NCI-H2081 treated with DMSO at 0.1 percent for 48 hours (cell line): ENCODE results near the gene GRID1.

Experiments
- DNase-seq: peaks from one replicate; lab custom pipeline; 2025; lab: John Stamatoyannopoulos, UW

The GRID1 gene

DNA sequence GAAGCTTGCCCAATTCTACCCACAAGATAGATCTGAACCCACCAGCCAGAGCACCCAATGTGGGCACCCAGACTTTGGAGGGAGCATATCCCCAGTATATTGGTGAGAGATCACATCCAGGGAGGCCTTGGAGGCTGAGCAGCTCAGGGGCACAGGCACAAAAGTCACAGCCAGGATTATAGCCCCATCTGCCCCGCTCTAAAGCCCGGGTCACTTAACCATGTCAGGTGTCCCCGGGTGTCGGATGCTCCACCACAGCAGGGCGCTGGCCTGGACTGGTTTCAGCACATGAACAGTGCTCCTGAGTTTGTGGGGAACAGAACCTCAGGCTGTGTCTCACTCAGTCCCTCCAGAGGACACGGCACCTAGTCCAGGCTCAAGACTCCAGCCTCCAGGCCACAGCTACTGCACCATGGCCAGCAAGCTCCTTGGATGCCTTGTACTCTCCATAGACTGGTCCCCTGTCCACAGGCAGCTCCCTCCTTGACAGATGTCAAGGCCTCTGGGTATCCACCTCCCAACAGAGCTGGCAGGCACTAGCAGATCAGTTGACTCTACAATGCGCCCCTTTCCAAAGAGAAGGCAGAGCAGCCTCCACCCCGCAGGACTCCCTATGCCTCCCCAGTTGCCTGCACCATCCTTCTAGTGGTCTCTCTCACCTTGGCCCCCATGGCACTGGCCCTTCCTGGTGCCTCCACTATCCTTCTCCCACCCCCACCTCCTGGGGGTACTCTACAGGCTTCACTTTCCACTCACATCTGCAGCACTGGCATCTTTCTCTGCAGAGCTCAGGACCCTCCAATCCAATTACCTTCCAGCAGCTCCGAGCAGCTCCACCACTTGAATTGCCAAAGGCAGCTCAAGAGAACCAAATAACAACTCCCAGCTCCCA lies 306.0 kb downstream of the GRID1 start:
- no peak for DNase-seq

GRCh38 chr10:86059892-86060291 lies 306.7 kb downstream of the GRID1 start:
- no peak for DNase-seq

GRCh38 chr10:86058964-86059363 lies 307.6 kb downstream of the GRID1 start:
- no peak for DNase-seq

DNA sequence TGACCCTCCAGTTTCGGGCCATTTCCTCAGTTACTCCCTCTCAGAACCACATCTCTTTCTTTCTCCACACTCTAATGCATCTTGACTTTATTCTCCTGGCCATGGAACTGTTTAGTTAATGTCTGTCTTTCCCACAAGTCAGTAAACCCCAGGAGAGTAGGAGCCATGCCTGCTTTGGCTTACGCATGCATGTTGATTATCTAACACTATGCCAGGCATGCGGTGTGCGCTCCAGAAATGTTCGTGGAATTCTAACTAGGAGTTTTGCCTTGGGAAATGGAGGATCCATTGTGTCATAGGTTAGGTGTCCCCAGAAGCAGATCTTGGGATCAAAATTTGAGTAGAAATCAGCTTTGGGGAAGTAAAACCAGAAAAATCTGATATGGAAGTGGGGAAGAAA lies 308.9 kb downstream of the GRID1 start:
- no peak for DNase-seq

GRCh38 chr10:86056672-86057071 lies 309.9 kb downstream of the GRID1 start:
- DNase-seq: no peak

GRCh38 chr10:86055928-86056327 lies 310.7 kb downstream of the GRID1 start:
- no peak for DNase-seq

- DNase-seq: no peak
These were observed 312.9 kb downstream of the GRID1 start for GRCh38 chr10:86053675-86054074.

GRCh38 chr10:86051586-86051985 lies 315.0 kb downstream of the GRID1 start:
- DNase-seq: no peak

DNA sequence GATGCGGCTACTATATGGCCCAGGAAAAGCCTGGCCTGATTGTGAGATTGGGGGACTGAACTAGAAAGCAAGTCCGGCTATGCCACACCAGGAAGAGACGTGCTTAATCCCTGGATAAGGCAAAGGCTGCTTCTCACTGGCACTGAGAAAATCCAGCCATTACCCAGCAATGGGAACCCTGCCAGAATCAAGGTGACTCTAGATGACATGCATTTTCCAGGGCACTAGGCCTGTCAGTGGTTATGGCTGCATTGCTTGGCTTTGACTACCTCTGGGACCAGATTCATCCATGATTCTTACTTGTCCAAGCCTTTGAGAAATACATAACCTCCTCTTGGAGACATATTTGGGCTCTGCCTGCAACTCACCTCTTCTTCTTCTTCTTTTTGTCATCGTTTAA lies 317.2 kb downstream of the GRID1 start:
- no peak for DNase-seq

DNA sequence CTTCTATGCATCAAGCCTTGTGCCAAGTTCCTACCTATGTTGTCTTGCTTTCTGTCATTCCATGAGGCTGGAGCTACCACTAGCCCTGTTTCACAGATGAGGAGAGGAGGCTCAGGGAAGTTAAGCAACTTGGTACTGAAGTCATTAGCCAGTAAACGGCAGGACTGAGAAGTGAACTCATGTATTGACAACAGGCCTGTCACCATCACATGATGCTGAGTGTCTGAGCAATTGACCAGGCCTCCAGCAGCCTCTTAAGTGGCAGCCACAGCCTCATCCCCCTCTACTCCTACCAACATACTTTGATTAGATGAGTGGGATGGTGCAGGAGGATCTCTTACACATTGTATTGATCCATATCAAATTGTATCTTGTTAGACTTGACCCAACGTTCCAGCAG lies 317.6 kb downstream of the GRID1 start:
- no peak for DNase-seq

GRCh38 chr10:86048571-86048970 lies 318.0 kb downstream of the GRID1 start:
- no peak for DNase-seq

GRCh38 chr10:86047588-86047987 lies 319.0 kb downstream of the GRID1 start:
- no peak for DNase-seq

- DNase-seq: no peak
These were observed 319.6 kb downstream of the GRID1 start for GRCh38 chr10:86046845-86047460.

GRCh38 chr10:86045896-86046295 lies 320.7 kb downstream of the GRID1 start:
- DNase-seq: no peak

DNA sequence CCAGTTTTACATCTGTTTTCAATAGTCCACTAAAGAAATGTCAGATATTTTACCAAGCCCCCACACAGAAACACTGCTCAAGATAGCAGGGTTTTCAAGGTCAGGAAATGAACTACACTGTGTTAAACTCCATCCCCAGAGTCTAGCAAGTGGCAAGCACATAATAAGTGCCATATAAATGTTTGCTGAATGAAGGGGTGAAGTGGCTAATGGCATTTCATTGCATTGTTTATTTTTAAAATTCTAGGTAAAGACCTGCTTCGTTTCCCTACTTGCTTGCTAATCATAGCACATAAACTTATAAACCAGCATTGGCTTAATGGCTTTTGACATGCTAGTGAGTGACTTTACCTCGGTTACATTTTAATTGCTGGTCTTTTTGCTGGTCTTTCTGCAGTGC lies 322.6 kb downstream of the GRID1 start:
- no peak for DNase-seq

GRCh38 chr10:86043236-86043635 lies 323.4 kb downstream of the GRID1 start:
- DNase-seq: no peak

- no peak for DNase-seq
These were observed 324.4 kb downstream of the GRID1 start for GRCh38 chr10:86042161-86042560.

- DNase-seq: no peak
These were observed 325.5 kb downstream of the GRID1 start for GRCh38 chr10:86041116-86041515.

DNA sequence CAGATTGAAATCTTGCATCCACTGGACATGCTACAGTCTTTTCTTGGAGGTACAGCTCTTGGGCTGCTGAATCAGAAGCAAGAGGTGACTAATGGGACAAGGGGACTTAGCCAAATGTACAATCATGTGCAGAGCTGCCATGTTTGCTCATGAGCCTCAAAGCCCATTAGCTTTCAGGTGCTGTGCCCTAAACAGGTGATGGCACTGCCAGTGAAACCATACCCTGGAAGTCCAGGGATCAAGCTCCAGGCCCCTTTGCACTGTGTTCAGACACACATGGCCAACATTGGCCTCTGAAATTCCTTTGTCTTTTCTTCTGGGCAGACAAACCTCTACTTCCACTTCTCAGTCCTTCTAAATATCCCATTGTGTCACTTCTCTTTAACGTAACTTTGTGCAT lies 328.2 kb downstream of the GRID1 start:
- no peak for DNase-seq

DNA sequence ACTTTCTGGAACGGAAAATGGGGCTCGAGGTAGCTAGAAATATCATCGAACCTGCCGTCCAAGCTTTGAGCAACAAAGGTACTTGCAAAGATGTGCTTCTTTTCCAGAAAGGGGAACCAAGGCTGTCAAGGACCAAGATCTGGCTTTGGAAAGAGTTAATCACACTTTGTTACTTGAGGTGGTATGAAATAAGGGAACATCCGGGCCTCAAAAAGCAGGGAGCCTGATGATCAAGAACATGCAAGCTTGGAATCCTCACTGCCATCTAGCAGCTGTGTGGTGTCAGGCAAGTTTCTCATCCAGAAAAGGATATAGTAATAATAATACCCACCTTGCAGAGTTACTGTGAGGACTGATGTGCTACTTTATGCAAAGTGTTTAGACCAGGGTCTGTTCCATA lies 329.5 kb downstream of the GRID1 start:
- DNase-seq: no peak

- DNase-seq: no peak
These were observed 330.1 kb downstream of the GRID1 start for GRCh38 chr10:86036544-86036831.

DNA sequence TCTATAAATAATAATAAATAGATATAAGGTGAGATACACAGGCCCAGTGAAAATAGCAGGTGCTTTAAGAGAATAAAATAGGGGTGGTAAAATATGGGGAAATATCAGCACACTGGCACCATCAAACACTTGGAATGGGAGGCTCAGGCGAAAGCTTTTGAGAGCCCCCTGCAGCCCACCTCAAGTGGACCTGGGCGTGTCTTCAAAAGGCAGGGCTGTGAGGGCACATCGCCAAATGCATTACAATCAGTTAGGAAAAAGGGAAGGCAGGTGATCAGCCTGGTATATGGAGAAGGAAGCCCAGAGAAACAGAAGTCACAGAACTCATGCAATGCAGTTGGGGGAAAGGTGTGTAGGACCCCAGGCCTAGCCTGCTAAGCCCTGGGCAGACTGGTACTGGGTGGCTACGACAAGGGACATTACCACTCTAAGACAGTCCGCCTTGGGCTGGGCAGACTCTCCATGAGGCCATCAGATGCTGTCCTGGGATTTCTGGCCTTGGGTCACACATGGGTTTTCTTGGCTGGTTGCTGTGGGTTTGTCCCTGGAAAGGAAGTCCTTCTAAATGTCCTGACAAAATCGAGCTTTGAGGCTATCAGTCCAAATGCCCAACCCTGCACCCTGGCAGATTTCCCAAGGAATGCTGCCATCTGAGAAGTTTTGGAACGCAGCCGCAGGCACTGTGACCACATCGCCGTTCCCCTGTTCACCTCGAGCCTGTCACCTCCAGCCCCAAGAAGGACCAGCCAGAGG lies 330.6 kb downstream of the GRID1 start:
- DNase-seq: no peak

DNA sequence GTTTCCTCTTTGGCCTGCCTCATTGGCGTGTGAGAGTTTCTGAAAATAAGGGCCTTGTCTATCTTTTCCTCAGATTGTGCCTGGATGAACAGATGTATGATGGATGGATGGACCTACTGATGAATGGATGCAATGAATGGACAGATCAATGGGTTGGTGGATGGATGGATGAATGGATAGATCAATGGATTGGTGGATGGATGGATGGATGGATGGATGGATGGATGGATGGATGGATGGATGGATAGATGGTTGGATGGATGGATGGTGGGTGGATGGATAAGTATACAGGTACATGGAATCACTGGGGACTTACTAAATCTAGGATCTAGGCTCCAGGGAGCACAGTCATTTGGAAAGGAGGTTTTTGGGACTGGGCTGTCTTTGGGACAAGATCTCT lies 331.9 kb downstream of the GRID1 start:
- no peak for DNase-seq
